Measurements from ENCODE around the gene UBE2E2. TPM values are rescaled to one million over a fixed set of nuclear protein-coding genes. Genes with fewer than 3 reads are reported as not detected.

Gene UBE2E2
- total RNA-seq, 1 donor from 2014 or later: 45.1 TPM

DNA sequence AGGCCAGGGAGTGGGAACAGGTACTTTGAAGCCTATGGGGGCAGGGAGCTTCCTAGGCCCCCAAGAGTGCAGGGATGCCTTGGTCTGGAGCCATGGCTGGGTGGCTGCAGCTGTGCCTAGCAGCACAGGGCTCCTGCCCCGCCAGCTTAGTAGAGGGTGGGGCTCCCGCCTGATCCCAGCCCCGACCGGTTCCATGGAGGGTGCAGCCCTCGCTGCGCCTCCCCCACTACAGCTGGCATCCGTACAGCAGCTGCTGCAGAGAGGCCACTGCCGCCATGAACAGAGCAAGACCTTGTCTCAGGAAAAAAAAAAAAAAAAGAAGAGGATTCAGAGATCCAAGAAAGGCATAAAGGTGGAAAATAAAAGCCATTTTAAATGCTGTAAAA lies 277.2 kb downstream of the UBE2E2 start:
- no peak for DNase-seq (ENCODE audit: low spot score)

DNA sequence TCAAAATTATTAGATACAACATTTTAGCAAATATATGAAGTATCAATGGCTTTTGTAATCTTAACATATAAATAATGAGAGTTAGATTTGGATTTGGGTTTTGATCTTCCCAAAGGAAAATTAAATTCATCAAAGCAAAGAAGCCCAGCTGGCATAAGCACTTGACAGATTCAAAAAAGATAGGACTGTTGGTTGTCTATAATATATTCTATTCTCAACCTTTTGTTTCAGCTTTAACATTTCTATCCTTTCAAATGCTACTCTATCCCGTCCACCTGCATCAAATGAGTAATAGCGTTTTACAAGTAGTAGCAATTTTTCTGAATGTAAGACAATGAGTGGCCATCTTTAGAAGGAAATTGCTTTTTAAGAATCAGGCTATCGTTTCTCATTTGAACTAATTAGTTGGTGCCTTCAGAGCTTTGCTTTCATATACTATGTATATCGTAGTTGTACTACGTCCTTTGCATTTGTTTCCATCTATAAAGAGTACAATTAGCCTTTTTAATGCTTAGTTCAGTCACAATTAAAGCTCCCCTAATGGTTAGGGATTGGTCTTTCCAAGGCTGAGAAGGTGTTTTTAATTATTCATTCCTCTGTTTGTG lies 278.0 kb downstream of the UBE2E2 start:
- DNase-seq (ENCODE audit: low spot score): no peak

DNA sequence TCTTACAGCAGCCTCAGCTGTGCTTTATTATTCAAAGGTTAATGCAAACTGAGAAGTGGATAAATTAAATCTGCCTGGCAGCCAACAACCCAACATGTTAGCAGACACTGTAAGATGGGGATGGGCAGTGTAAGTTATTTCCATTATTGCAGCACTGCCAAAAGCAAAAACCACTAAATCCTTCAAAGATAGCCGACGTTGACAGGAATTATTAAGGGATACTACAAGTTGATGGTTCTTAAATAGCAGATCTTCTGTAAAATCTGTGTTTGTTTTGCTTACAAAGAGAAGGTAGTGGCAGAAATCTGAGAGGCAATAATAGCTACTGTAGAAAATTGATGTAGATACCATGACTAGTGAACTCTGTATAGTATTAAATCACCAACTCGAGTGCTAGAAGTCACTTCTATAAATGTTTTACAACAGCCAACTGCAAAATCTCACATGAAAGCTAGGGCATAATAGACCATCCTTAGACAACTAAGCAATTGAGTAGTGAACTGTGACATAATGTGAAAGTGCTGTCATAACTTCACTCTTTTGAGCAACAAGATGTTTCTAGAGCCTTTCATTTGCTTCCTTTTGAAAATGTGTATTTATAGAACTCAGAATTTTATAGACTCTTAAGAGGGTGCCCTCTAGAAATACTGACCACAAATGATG lies 278.6 kb downstream of the UBE2E2 start:
- DNase-seq (ENCODE audit: low spot score): no peak

DNA sequence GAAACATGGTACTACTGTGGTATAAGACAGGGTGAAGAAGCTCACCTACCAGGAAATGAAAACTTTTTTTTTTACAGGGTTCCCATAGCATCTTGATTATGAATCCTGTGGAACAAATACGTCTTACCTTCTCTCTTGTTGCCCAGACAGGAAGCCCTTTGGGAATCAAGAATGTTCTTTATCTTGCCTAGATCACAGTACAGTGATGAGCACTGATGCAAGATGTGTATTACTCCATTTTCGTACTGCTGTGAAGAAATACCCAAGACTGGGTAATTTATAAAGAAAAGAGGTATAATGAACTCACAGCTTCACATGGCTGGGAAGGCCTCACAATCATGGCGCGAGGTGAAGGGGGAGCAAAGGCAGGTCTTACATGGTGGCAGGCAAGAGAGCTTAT lies 281.3 kb downstream of the UBE2E2 start:
- no peak for DNase-seq (ENCODE audit: low spot score)

DNA sequence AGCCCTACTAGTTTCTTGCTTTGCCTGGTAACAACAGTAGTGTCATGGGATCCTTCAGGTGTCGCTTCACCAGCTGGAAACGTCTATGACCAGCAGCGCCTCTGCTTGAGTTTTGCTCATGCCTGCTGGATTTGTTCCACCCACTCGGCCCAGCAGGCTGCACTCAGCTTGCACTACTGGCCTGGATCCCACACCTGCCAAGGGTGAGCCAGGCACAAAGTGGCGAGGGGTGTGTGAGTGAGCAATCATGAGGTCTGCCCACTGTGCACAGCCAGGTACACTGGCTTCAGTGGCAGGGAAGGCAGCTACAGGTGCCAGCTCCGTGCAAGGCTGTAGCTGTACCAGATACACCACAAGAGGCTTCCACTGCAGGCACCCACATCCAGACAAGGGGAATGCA lies 282.8 kb downstream of the UBE2E2 start:
- DNase-seq (ENCODE audit: low spot score): no peak

DNA sequence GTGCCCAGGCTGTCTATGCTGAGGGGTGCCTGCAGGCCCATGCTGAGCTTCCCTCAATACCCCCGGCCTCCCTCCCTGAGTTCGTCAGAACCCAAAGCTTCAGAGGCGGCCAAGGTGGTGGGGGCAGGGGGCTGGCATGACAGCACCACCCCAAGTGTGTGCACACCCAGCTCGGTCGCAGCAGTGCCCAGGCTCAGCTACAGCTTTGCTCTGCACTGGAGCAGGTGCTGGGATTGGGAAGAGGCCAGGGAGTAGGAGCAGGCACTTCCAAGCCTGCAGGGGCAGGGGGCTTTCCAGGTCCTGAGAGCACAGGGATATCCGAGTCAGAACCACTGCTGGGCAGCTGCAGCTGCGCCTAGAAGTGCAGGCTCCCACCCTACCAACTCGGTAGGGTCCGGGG lies 283.9 kb downstream of the UBE2E2 start:
- DNase-seq (ENCODE audit: low spot score): no peak

DNA sequence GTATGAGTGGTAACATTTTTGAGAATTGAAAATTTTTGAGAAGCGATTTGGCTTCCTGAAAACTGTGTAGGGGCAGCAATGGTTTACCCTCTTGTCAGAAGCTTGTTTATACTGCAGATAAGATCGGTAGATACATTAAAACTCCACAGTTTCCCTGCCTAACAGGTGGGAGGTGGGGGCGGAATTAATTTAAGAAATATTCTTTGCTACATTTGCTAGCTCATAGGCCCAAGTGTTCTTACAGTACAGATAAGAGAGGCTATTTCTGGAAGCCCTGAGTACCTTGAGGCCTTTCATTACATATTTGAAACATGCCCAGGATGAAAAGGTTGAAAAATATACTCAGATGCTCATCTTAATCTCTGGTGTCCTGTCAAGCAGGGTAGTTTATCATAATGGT lies 285.5 kb downstream of the UBE2E2 start:
- DNase-seq (ENCODE audit: low spot score): no peak

DNA sequence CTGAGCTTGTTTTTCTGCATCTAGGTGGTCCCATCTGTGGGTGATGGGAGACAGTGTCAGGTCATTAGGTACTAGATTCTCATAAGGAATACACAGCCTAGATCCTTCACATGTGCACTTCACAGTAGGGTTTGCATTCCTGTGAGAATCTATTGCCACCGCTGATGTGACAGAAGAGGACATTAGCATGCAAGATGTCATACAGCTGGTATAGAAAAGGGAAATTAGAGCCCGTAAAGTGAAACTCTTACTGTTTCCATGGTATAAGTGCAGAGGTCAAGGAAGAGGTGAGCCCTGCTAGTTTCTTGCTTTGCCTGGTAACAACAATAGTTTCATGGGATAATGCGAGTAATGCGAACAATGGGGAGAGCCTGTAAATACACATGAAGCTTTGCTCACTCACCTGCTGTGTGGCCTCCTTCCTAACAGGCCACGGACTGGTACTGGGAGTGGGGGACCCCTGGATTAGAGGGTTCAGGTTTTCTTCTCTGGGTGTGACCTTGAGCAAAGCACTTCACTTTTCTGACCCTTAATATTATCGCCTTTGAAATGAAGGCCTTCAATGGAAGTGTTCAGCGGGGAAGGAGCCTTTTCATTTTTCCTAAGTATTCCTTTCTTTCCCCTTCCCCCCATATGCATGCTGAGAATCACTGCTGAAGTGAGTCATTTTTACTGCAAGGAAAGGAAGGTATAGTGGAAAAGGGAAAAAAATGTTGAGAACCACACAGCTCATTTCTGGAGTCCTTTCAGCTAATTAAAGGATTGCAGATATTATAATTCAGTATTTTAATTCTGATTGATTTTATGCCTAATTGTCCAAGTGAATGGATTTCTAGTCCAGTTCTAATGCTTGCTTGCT lies 286.4 kb downstream of the UBE2E2 start:
- no peak for DNase-seq (ENCODE audit: low spot score)

DNA sequence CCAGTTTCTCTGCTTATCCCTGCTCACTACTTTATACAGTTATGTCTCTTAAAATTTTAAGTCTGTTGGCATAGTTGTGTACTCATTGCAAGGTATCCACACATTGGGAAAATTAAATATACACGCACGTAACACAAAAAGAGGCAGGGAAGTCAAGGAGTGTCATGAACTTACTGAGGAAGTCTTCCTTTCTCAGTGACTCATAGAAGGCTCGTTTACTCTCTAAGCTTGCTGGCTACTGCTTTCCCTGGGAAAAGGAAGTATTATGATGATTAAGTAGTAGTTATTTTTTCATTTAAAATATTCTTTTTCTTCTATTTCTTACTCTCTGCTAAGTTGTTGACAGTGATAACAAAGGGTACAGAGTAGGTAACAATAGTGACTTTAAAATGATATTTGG lies 287.3 kb downstream of the UBE2E2 start:
- DNase-seq (ENCODE audit: low spot score): no peak

DNA sequence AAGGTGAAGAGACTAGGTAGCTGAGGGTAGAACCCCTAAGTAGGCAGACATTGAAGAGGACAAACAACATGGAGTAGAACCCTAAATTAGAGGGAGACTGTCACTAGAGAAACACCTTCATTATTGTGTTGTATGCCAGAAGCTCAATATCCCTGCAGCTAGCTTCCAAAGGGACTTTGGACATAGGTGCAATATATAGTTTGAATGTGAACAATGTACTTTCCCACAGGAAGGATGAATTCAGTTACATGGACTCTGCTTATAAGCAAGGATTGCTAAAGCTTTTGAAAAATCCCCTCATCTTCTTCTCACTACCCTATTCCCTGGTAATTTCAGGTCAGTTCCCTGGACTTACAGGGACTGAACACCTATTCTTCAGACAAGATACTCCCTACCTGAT lies 288.9 kb downstream of the UBE2E2 start:
- DNase-seq (ENCODE audit: low spot score): no peak

DNA sequence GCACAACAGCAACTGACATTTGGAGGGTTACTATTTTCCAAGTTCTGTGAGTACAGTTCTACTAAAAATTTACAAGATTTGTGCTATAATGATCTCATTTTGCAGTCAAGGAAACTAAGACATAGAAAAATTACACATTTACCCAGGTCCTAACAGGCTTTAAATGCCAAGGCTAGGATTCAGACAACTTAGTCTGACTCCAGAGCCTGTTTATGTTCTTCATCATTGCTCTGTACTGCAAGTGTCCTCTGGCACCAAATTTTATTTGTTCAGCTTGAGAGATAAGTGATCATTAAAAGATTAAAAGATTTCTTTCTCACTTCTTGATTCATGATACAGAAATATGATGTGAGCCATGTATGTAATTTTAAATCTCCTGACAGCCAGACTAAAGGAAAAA lies 290.8 kb downstream of the UBE2E2 start:
- DNase-seq (ENCODE audit: low spot score): no peak

DNA sequence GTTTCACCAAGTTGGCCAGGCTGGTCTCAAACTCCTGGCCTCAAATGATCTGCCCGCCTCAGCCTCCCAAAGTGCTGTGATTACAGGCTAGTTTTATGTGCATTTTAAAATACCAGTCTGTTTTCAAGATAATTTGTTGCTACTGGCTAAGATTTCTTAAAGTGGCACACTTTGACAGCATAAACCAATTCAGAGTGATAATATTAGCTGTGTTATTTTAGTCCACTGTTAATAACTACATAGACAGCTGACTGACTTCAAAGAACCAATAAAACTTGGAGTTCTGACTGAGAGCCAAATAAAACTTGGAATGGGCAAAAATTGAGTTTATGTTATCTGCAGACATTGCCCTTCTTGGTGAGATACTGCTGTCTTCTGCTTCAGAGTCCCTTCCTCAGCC lies 291.8 kb downstream of the UBE2E2 start:
- DNase-seq (ENCODE audit: low spot score): no peak

DNA sequence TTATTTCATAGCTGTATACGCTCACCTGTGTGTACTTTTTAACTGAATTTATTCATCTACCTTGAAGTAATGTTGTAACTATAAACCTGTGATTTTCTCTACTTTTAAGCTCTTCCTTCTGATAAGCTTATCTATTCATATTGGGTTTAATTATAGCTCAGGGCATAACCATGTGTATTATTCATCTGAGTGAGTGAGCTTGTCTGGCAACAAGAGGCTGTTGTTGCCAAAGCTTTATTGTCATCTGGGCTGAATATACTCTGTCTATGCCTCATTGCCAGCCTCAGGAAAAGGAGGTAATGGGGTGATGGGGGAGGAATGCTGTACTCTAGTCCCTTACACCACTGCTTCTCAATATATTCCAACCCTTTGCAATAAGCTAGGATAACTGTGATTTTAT lies 292.4 kb downstream of the UBE2E2 start:
- DNase-seq (ENCODE audit: low spot score): no peak

DNA sequence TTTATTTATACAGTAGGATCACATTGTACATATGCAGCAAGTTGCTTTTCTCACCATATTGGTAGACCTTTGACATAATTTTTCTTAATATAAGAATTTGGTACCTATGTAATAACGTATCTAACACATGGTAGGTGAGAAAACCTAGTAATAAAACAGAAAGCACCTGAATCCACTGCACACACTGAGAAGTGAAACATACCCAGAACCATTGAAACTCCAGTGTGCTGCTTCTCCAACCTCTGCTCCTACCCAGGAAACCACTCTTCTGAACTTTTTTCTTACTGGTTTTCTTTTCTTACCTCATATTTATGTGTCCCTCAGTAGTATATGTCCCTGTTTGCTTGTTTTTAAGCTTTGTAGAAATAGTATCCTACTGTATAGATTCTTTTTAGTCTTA lies 293.0 kb downstream of the UBE2E2 start:
- no peak for DNase-seq (ENCODE audit: low spot score)

DNA sequence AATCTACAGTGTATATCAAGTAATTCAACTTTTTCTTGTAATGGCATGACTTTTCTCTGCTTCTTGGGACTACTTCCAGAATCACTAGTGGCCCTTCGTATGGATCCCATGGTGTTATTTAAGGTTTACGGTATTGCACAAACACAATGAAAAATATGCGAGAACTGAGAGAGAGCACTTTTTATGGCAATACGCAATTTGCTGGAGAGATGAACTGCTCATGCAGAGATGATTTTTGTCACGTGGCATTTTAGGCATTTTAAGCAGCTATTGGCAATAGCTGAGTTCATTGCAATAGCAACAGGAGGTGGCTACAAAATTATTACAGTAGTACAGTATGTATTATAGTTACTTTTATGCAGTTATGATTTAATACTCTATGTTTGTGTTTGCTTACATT lies 294.0 kb downstream of the UBE2E2 start:
- DNase-seq (ENCODE audit: low spot score): no peak

DNA sequence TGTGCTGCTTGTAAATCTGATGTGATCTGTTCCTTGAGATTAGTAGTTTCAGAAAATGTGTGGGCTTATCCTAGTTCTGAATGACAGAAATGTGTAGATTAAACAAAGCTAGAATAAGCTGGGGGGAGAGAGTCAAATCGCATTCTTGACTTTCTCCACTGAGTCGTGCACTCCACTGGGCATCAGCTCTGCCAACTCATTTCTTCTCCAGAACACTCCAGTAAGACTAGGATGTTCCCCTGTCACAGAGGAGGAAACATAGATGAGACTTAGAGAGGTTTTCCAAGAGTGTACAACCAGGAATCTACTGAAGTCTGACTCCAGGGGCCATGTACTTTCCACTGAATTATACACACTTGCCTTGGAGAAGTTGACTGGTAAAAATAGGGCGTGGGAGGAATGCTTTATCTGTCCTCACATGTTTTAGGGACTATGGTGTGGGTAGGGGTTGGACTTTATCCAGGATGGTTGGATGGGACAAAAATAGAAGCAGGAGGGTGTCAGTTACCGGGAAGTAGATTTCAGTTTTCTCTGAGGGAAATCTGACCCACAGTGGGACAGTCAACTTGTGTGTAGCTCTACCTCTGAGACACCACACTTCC lies 298.2 kb downstream of the UBE2E2 start:
- no peak for DNase-seq (ENCODE audit: low spot score)

DNA sequence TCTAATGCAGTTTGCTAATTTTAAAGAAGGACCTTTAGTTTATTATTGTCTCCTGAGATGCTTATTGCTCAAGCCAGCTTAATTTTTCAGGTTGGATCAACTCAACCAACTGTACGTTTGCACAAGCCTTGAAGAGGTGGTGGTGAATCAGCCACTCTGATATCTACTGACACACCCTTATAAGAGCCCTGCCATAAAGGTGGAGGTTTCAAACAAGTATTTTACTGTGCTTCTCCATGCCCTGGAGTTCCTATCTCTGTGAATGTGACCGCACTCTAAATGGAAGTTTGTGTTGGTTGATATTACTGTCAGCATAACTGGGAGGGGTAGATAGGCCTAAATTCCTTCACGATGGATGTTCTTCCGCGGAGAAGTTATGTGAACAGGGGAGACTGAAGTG lies 305.3 kb downstream of the UBE2E2 start:
- no peak for DNase-seq (ENCODE audit: low spot score)

DNA sequence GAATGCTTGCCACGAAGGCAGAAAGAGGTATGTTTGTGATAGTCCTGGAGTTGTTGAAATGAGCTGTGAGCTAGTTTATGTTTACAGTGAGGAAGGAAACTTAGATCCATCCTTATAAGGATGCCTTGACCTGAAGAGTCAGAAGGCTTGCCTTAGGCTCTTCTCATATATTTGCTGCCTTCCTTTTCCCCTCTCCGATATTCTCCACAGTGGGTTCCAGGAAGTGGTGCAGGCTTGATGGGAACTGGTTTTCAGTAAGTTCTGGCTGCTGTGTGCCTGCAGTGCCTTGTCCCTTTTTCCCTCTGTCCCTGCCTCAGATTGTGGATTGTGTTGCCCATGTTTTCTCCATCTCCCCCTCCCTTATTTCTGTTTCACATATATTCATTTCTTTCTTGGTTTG lies 315.3 kb downstream of the UBE2E2 start:
- DNase-seq (ENCODE audit: low spot score): no peak

DNA sequence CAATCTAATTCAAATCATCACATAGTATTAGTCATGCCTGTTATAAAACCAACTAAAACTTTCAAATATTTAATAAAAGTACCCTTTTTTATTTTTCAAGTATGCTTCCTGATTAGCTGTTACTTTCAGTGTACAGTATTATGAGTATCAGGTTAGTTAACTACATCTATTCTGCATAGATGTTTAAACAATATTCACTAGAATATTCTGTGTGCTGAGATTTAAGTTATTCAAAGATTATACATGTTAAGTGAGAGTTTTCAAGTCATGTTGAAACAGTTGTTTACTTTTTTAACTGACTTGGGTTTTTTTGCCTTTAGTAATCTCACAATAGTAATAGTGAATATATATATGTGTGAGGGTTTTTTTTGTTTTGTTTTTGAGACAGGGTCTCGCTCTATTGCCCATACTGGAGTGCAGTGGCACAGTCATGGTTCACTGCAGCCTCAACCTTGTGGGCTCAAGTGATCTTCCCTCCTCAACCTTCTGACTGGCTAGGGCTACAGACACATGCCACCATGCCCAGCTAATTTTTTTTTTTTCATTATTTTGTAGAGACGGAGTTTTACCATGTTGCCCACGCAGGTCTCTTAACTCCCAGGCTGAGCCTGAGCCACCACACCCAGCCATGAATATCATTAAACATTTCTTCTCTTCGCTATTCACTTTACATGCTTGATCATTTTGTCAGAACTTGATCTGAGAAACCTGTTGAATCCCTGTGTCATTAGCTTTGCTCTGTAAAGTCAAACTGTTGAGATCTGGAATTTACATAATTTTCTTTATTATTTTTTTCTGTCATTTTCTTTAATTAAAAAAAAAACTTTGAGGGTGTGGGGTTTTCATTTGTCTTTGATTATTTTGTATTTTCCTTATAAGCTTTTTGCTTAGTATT lies 316.4 kb downstream of the UBE2E2 start:
- no peak for DNase-seq (ENCODE audit: low spot score)

DNA sequence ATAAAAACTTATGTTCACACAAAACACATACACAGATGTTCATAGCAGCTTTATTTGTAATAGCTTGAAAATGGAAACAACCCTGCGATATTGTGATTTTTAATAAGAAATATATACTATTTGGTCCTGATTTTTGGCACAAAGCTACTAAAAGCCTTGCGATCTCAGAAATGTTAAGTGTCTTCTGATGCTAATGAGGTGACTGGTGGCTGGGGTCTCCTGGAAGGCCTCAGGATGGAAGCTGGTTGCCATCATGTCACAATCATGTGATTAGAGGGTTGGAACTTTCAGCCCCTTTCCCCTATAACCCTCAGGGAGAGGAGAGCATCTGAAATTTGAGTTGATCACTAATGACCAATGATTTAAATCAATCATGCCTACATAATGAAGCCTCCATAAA lies 324.2 kb downstream of the UBE2E2 start:
- no peak for DNase-seq (ENCODE audit: low spot score)

DNA sequence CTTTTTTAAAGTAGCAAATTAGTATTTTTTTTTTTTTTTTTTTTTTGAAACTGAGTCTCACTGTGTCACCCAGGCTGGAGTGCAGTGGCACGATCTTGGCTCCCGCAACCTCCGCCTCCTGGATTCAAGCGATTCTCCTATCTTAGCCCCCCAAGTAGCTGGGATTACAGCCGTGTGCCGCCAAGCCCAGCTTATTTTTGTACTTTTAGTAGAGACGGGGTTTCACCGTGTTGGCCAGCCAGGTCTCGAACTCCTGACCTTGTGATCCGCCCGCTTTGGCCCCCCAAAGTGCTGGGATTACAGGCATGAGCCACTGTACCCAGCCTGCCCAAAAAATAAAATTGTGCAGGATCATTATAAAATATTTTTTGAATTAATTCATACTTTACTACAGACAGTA lies 330.5 kb downstream of the UBE2E2 start:
- no peak for DNase-seq (ENCODE audit: low spot score)

DNA sequence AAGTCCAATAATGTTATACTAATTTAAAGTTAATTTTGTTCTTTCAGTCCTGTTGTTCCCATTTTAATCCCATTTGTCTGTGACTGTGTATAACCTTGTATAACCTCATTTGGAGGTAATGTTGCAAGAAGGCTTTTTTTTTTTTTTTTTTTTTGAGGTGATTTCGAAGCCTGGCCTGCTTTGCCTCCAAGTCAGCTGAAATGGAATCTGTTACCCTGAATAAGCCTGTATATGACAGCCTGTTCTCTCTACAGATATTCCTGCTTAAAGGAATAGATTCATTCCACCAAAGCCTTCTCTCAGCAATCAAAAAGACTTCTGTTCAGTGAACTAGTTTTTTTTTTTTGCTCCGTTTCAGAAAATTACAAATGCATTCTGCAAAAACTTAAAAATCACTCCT lies 330.9 kb downstream of the UBE2E2 start:
- no peak for DNase-seq (ENCODE audit: low spot score)
